Cardiac septum (tissue), 1 donor: ENCODE data around the gene TMEM88. TPM values are rescaled to one million over a fixed set of nuclear protein-coding genes. Genes with fewer than 3 reads are reported as not detected.
"Not testable (repeated sequence)": the region's sequence is repeated elsewhere in the genome, so short reads cannot be mapped to it uniquely, and the experiment has no call there.

Experiments used
- DNase-seq: peaks from one replicate; pipeline ENCODE4 v3.0.0-alpha.2; 2020; ENCODE audit warnings: low spot score
- intact Hi-C: fragments of 100-400 bp; cut with DNase I; formaldehyde crosslinking; loops from one replicate; pipeline ENCODE4 v1.14.0; 2022
- long read RNA-seq: library from polyadenylated mRNA; unstranded; transcript quantifications from one replicate; pipeline ENCODE4 v2.0.0, GENCODE V29; 2021
- total RNA-seq: library from RNA; stranded (reverse); fragmentation: NEBNext Ultra II Directional; extraction: Animal tissue kit (Norgen Biotek cat#: 25700); gene quantifications from one replicate; pipeline ENCODE4 v1.2.1, GENCODE V29; 2021
- donor health status: DM: no; HTN: no; CAD: no.

Gene TMEM88
- total RNA-seq: 14.7 TPM
- long read RNA-seq, transcript TMEM88-201 (2 exons, 875 nt): major isoform, 8 of 13 reads
- long read RNA-seq, partial matches to known transcripts: 0 of 13 reads
- long read RNA-seq, other reads (novel, unspliced or antisense): 2 of 13 reads

GRCh38 chr17:7854851-7855659 is at the start of gene TMEM88:
Gene TMEM88, plus strand, starts transcription at chr17:7855066. Its CDS starts 9 bp downstream, at chr17:7855075.
- intact Hi-C loops: loop anchor here (5.0 kb wide), 1 partner anchor 113 kb away; no protein-coding TSS in a partner anchor
- DNase-seq: peak; percentile 76

- peak; percentile 36 for DNase-seq
- intact Hi-C loops: no loop called here
Measured at GRCh38 chr17:7806587-7806986, 48.3 kb upstream of the TMEM88 start.

- intact Hi-C loops: no loop called here
- DNase-seq: peak; percentile 65
Measured at GRCh38 chr17:7807206-7807605, 47.7 kb upstream of the TMEM88 start.

GRCh38 chr17:7809086-7809790 is 45.6 kb upstream of the TMEM88 start:
- intact Hi-C loops: no loop called here
- DNase-seq: peak; percentile 14

- intact Hi-C loops, DNase-seq: not testable (repeated sequence)
Measured at GRCh38 chr17:7809791-7810343, 45.0 kb upstream of the TMEM88 start.

GRCh38 chr17:7811251-7811650 is 43.6 kb upstream of the TMEM88 start:
- intact Hi-C loops: no loop called here
- no peak for DNase-seq

- intact Hi-C loops: no loop called here
Measured at GRCh38 chr17:7814969-7815368, 39.9 kb upstream of the TMEM88 start.

GRCh38 chr17:7816926-7817642 is 37.8 kb upstream of the TMEM88 start:
- no peak for DNase-seq
- intact Hi-C loops: no loop called here

More at GRCh38 chr17:7814969-7815368, 39.9 kb upstream of the TMEM88 start:
- peak; percentile 10 for DNase-seq

- intact Hi-C loops: no loop called here
- no peak for DNase-seq
Measured at GRCh38 chr17:7817643-7817964, 37.3 kb upstream of the TMEM88 start.

- no peak for DNase-seq
- intact Hi-C loops: no loop called here
Measured at GRCh38 chr17:7818026-7818425, 36.8 kb upstream of the TMEM88 start.

- no peak for DNase-seq
- intact Hi-C loops: no loop called here
Measured at GRCh38 chr17:7818746-7819645, 35.9 kb upstream of the TMEM88 start.

- no peak for DNase-seq
- intact Hi-C loops: loop anchor here (5.0 kb wide), 2 partner anchors 78 to 172 kb away; no protein-coding TSS in a partner anchor
Measured at GRCh38 chr17:7820231-7820630, 34.6 kb upstream of the TMEM88 start.

GRCh38 chr17:7822126-7822525 is 32.7 kb upstream of the TMEM88 start:
- intact Hi-C loops: loop anchor here (2.0 to 5.0 kb wide), 3 partner anchors 29 to 170 kb away; no protein-coding TSS in a partner anchor
- DNase-seq: no peak

- intact Hi-C loops: loop anchor here (2.0 to 5.0 kb wide), 4 partner anchors 27 to 169 kb away; no protein-coding TSS in a partner anchor
Measured at GRCh38 chr17:7823581-7824001, 31.3 kb upstream of the TMEM88 start.

GRCh38 chr17:7824021-7824924 is 30.6 kb upstream of the TMEM88 start:
- intact Hi-C loops: loop anchor here (2.0 to 5.0 kb wide), 3 partner anchors 69 to 168 kb away; no protein-coding TSS in a partner anchor
- DNase-seq: no peak

More at GRCh38 chr17:7823581-7824001, 31.3 kb upstream of the TMEM88 start:
- DNase-seq: no peak

- DNase-seq: no peak
- intact Hi-C loops: loop anchor here (2.0 kb wide), 1 partner anchor 67 kb away; no protein-coding TSS in a partner anchor
Measured at GRCh38 chr17:7825206-7825990, 29.5 kb upstream of the TMEM88 start.
